Mesenchymal stem cell (in vitro differentiated cells and primary cell): ENCODE data around the gene CBFA2T2.

Source experiments
- DNase-seq: peaks from one replicate; pipeline ENCODE4 v3.0.0-alpha.2; 2013
- H2AFZ ChIP-seq: one replicate; pipeline ENCODE4 v1.6.1; 2013; ENCODE audit warnings: low read depth, mild to moderate bottlenecking, control low read depth, inconsistent platforms, low read length, moderate library complexity
- H2AK5ac ChIP-seq: 2 replicates; pipeline ENCODE4 v1.6.1; 2013; ENCODE audit warnings: low read length, moderate library complexity, mild to moderate bottlenecking, inconsistent platforms; ENCODE audit not compliant: severe bottlenecking
- H2BK120ac ChIP-seq: one replicate; pipeline ENCODE4 v1.6.1; 2013; ENCODE audit warnings: low read depth, mild to moderate bottlenecking, inconsistent platforms, low read length, moderate library complexity
- H2BK12ac ChIP-seq, 2 experiments: one replicate each; pipeline ENCODE4 v1.6.1; 2013; ENCODE audit warnings: inconsistent platforms in 2 of 2, low read length in 2 of 2, mild to moderate bottlenecking in 2 of 2, moderate library complexity in 2 of 2, control low read depth in 1 of 2
- H2BK15ac ChIP-seq: one replicate; pipeline ENCODE4 v1.6.1; 2013; ENCODE audit warnings: mild to moderate bottlenecking, low read depth, inconsistent platforms; ENCODE audit not compliant: poor library complexity, severe bottlenecking
- H2BK5ac ChIP-seq: 2 replicates; pipeline ENCODE4 v1.6.1; 2013; ENCODE audit warnings: low read depth, mild to moderate bottlenecking, low read length, control low read depth, inconsistent platforms; ENCODE audit not compliant: poor library complexity, severe bottlenecking
- H3K14ac ChIP-seq, 2 experiments: one replicate each; pipeline ENCODE4 v1.6.1; 2013; ENCODE audit warnings: inconsistent platforms in 2 of 2, low read length in 2 of 2, control low read depth in 1 of 2, mild to moderate bottlenecking in 1 of 2, moderate library complexity in 1 of 2
- H3K18ac ChIP-seq, 2 experiments: one replicate each; pipeline ENCODE4 v1.6.1; 2013; ENCODE audit warnings: inconsistent platforms in 2 of 2, low read length in 2 of 2, control low read depth in 1 of 2, low read depth in 1 of 2, mild to moderate bottlenecking in 1 of 2
- H3K23ac ChIP-seq, 2 experiments: one replicate each; pipeline ENCODE4 v1.6.1; 2013; ENCODE audit warnings: inconsistent platforms in 2 of 2, low read length in 2 of 2, mild to moderate bottlenecking in 2 of 2, moderate library complexity in 2 of 2, control low read depth in 1 of 2
- H3K27ac ChIP-seq: 2 replicates; pipeline ENCODE4 v1.5.1; 2013; ENCODE audit warnings: mild to moderate bottlenecking, moderate library complexity, low read length, control low read depth, inconsistent platforms; ENCODE audit not compliant: poor library complexity, severe bottlenecking
- H3K27me3 ChIP-seq, 2 experiments: 2 replicates each; pipeline versions ENCODE4 v1.6.1 to v1.7.0; 2013; ENCODE audit warnings: low read length in 2 of 2, mild to moderate bottlenecking in 2 of 2, moderate library complexity in 2 of 2, control low read depth in 1 of 2, inconsistent platforms in 1 of 2; ENCODE audit not compliant: control insufficient read depth in 1 of 2, insufficient read depth in 1 of 2
- H3K36me3 ChIP-seq, 2 experiments: 2 replicates each; pipeline versions ENCODE4 v1.6.1 to v1.7.0; 2013; ENCODE audit warnings: low read length in 2 of 2, control low read depth in 1 of 2, inconsistent platforms in 1 of 2, low read depth in 1 of 2, mild to moderate bottlenecking in 1 of 2; ENCODE audit not compliant: insufficient read depth in 2 of 2, control insufficient read depth in 1 of 2
- H3K4ac ChIP-seq, 2 experiments: one replicate each; pipeline ENCODE4 v1.6.1; 2013; ENCODE audit warnings: inconsistent platforms in 2 of 2, low read length in 2 of 2, mild to moderate bottlenecking in 2 of 2, moderate library complexity in 2 of 2, control low read depth in 1 of 2, low read depth in 1 of 2
- H3K4me1 ChIP-seq: 2 replicates; pipeline ENCODE4 v1.6.1; 2013; ENCODE audit warnings: low read depth, low read length, control low read depth; ENCODE audit not compliant: control insufficient read depth, insufficient read depth
- H3K4me2 ChIP-seq: 2 replicates; pipeline ENCODE4 v1.6.1; 2013; ENCODE audit warnings: low read length, mild to moderate bottlenecking, inconsistent platforms; ENCODE audit not compliant: poor library complexity, severe bottlenecking
- H3K4me3 ChIP-seq, 2 experiments: 2 replicates each; pipeline versions ENCODE4 v1.5.1 to v1.7.0; 2013; ENCODE audit warnings: low read length in 2 of 2, mild to moderate bottlenecking in 2 of 2, control low read depth in 1 of 2, low read depth in 1 of 2; ENCODE audit not compliant: insufficient read depth in 1 of 2
- H3K79me1 ChIP-seq: replicated peaks from 2 replicates; pipeline ENCODE4 v1.6.1; 2013; ENCODE audit warnings: mild to moderate bottlenecking, control low read depth, low read length, inconsistent platforms; ENCODE audit not compliant: poor library complexity, severe bottlenecking
- H3K9ac ChIP-seq: 2 replicates; pipeline ENCODE4 v1.7.0; 2013; ENCODE audit warnings: mild to moderate bottlenecking, low read length, moderate library complexity
- H3K9me3 ChIP-seq: 2 replicates; pipeline ENCODE4 v1.7.0; 2013; ENCODE audit warnings: mild to moderate bottlenecking, low read length; ENCODE audit not compliant: control insufficient read depth
- H4K8ac ChIP-seq: one replicate; pipeline ENCODE4 v1.6.1; 2013; ENCODE audit warnings: inconsistent platforms, mild to moderate bottlenecking, low read length, moderate library complexity
- H4K91ac ChIP-seq: one replicate; pipeline ENCODE4 v1.6.1; 2013; ENCODE audit warnings: mild to moderate bottlenecking, low read length, inconsistent platforms
- WGBS: methylation state at CpG from one replicate; pipeline ENCODE4 v1.1.7; 2013; ENCODE audit warnings: mixed read lengths; 5-methylcytosine and 5-hydroxymethylcytosine counted together

Gene CBFA2T2

DNA sequence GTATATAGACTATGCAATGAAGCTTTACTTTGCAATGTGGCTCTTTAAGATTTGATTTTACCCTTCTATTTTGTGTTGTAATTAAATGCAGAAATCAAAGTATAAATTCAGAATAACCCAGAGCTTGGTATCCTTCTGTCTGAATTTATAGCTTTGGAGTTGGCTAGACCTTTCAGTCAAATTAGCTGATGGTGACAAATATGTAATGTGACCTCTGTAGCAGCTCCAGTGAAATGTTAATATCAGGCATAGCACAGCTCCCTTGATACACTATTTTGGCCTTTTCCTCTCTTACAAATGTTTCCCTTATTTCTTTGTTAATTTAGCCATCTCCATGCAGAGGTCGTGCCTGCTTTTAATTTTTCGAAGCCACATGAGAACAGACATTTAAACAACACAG, 11.1 kb downstream of the CBFA2T2 start:
- Histone ChIP-seq H3K79me1 (peaks cover 22% of the 10 kb centered on the region), H3K9ac (peak overlapping the region; percentile 22), H2BK5ac (no peak overlapping the region), H2AFZ (no peak overlapping the region), H3K18ac (no peak overlapping the region), H3K23ac (no peak overlapping the region), H2BK12ac (no peak overlapping the region), H3K27me3 (no peaks in the 10 kb centered on the region), H3K4ac (no peak overlapping the region), H3K9me3 (no peaks in the 10 kb centered on the region), H2AK5ac (no peak overlapping the region), H3K4me1 (no peaks in the 10 kb centered on the region), H2BK15ac (no peak overlapping the region), H3K27ac (no peak overlapping the region), H3K4me2 (no peak overlapping the region), H3K4me3 (no peak overlapping the region), H3K36me3 (no peaks in the 10 kb centered on the region), H4K8ac (no peak overlapping the region), H4K91ac (no peak overlapping the region), H3K14ac (no peak overlapping the region), H2BK120ac (no peak overlapping the region)
- no peak for DNase-seq
- 100% methylated on average over 2 of the region's 2 CpGs for WGBS

GRCh38 chr20:33503564-33503963, 13.7 kb downstream of the CBFA2T2 start:
- no peak overlapping the region for H3K27ac ChIP-seq
- no peaks in the 10 kb centered on the region for H3K9me3 ChIP-seq

DNA sequence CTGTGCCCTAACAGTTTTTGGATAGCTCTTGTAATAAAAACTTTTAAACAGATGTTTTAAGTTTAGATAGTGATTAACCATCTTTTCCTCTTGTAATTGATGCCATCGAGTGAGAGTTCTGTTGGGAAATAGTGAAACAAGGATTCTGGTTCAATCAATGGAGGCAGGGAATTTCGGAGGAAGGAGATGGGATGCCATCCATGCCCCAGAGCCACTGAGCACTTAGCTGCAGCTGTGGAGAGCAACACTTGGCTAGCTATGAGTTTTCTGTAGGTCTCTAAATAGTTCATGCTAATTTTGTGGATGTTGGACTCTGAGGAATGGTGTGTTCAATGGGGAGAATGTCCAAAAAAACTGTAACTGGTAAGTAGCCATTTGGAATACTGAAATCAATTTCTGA, 16.7 kb downstream of the CBFA2T2 start:
- Histone ChIP-seq H2AFZ (no peak overlapping the region), H3K27me3 (no peaks in the 10 kb centered on the region), H3K9me3 (no peaks in the 10 kb centered on the region), H3K27ac (no peak overlapping the region), H2AK5ac (no peak overlapping the region), H4K8ac (no peak overlapping the region), H3K14ac (no peak overlapping the region), H4K91ac (no peak overlapping the region), H3K18ac (no peak overlapping the region), H3K4me1 (peaks cover under 1% of the 10 kb centered on the region), H2BK12ac (no peak overlapping the region), H3K4me3 (no peak overlapping the region), H3K4me2 (no peak overlapping the region), H2BK15ac (no peak overlapping the region), H3K79me1 (peaks cover 22% of the 10 kb centered on the region), H3K23ac (no peak overlapping the region), H3K4ac (no peak overlapping the region), H3K36me3 (no peaks in the 10 kb centered on the region), H2BK120ac (no peak overlapping the region), H3K9ac (no peak overlapping the region), H2BK5ac (no peak overlapping the region)
- DNase-seq, result no peak
- 92% methylated on average over 2 of the region's 2 CpGs for WGBS

More at GRCh38 chr20:33503564-33503963, 13.7 kb downstream of the CBFA2T2 start:
- Histone ChIP-seq H2AK5ac (no peak overlapping the region), H3K9ac (no peak overlapping the region), H2BK5ac (no peak overlapping the region), H2BK12ac (no peak overlapping the region), H3K27me3 (no peaks in the 10 kb centered on the region), H3K14ac (no peak overlapping the region), H4K8ac (no peak overlapping the region), H3K36me3 (no peaks in the 10 kb centered on the region), H3K79me1 (peaks cover 23% of the 10 kb centered on the region), H4K91ac (no peak overlapping the region), H3K4me3 (no peak overlapping the region), H3K4ac (no peak overlapping the region), H2BK15ac (no peak overlapping the region), H3K18ac (no peak overlapping the region), H2BK120ac (no peak overlapping the region), H2AFZ (no peak overlapping the region), H3K23ac (no peak overlapping the region), H3K4me1 (no peaks in the 10 kb centered on the region), H3K4me2 (no peak overlapping the region)
- 97% methylated on average over 5 of the region's 6 CpGs for WGBS
- DNase-seq, result no peak

DNA sequence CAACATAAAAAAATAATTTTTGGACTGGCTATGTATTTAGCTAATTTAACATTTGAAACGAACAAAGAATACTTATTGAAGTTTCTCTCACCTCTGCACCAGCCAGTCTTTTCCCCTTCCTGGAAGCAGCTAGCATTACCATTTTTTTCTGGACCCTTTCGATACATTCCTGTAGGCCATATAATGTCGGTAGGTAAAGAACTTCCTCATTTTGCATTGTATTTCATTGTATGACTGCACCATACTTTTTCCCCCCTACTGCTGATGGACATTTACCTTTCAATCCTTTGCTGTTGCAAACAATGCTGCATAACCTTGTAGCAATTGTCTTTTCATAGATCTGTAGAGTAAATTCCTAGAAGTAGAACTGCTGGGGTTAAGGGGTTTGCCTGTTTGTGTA, 17.6 kb downstream of the CBFA2T2 start:
- DNase-seq, result no peak
- Histone ChIP-seq H2BK120ac (no peak overlapping the region), H2BK12ac (no peak overlapping the region), H2AFZ (no peak overlapping the region), H3K9me3 (no peaks in the 10 kb centered on the region), H3K36me3 (no peaks in the 10 kb centered on the region), H3K27me3 (no peaks in the 10 kb centered on the region), H3K79me1 (peaks cover 25% of the 10 kb centered on the region), H3K23ac (no peak overlapping the region), H3K18ac (no peak overlapping the region), H3K27ac (no peak overlapping the region), H2AK5ac (no peak overlapping the region), H3K4ac (no peak overlapping the region), H2BK5ac (no peak overlapping the region), H3K14ac (no peak overlapping the region), H3K4me3 (no peak overlapping the region), H4K8ac (no peak overlapping the region), H4K91ac (no peak overlapping the region), H2BK15ac (no peak overlapping the region), H3K9ac (no peak overlapping the region), H3K4me1 (peaks cover 7% of the 10 kb centered on the region), H3K4me2 (no peak overlapping the region)
- 96% methylated on average over 3 of the region's 3 CpGs for WGBS
